ENCODE results near the gene WDPCP.
A peak's percentile ranks its signal among the peaks of the same experiment; 100 is the strongest.

Gene WDPCP

DNA sequence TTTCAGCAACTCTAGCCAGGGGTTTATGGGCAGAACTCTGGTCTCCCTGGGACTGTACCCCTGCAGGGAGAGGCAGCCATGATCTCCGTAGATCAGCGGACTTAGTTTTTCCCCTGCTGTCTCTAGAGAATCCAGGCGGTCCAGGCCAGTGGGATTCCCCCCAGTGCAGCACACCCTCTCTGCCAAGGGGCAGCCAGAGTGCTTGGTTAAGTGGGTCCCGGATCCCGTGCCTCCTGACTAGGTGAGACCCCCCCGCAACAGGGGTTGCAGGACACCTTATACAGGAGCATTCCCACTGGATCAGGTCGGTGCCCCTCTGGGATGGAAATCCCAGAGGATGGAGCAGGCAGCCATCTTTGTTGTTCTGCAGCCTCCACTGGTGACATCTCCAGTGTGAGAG lies 33.0 kb downstream of the WDPCP start:
- TF ChIP-seq POLR2A (IDR thresholded peaks at IDR 0.05; ENCODE audit: extremely low read depth, insufficient read length) = no peak
- TF ChIP-seq, protein P1, sequence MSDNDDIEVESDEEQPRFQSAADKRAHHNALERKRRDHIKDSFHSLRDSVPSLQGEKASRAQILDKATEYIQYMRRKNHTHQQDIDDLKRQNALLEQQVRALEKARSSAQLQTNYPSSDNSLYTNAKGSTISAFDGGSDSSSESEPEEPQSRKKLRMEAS (IDR thresholded peaks at IDR 0.05; ENCODE audit: low read depth, low read length) = no peak
- no peak for TF ChIP-seq MYC (IDR thresholded peaks at IDR 0.05; ENCODE audit: low read depth, low read length)
- TF ChIP-seq, protein P2, sequence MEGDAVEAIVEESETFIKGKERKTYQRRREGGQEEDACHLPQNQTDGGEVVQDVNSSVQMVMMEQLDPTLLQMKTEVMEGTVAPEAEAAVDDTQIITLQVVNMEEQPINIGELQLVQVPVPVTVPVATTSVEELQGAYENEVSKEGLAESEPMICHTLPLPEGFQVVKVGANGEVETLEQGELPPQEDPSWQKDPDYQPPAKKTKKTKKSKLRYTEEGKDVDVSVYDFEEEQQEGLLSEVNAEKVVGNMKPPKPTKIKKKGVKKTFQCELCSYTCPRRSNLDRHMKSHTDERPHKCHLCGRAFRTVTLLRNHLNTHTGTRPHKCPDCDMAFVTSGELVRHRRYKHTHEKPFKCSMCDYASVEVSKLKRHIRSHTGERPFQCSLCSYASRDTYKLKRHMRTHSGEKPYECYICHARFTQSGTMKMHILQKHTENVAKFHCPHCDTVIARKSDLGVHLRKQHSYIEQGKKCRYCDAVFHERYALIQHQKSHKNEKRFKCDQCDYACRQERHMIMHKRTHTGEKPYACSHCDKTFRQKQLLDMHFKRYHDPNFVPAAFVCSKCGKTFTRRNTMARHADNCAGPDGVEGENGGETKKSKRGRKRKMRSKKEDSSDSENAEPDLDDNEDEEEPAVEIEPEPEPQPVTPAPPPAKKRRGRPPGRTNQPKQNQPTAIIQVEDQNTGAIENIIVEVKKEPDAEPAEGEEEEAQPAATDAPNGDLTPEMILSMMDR (IDR thresholded peaks at IDR 0.05; ENCODE audit: low read depth, low read length) = no peak
- no peak for DNase-seq (ENCODE audit: low read depth)
- H3K4me3 ChIP-seq (ENCODE audit: low read depth, low read length) = no peak overlapping the region

GRCh38 chr2:63553049-63553448 lies 35.2 kb downstream of the WDPCP start:
- DNase-seq (ENCODE audit: low read depth) = no peak
- no peak overlapping the region for H3K4me3 ChIP-seq (ENCODE audit: low read depth, low read length)
- TF ChIP-seq, protein P2 (IDR thresholded peaks at IDR 0.05; ENCODE audit: low read depth, low read length) = no peak
- TF ChIP-seq MYC (IDR thresholded peaks at IDR 0.05; ENCODE audit: low read depth, low read length) (no peak), POLR2A (IDR thresholded peaks at IDR 0.05; ENCODE audit: extremely low read depth, insufficient read length) (no peak)
- TF ChIP-seq, protein P1 (IDR thresholded peaks at IDR 0.05; ENCODE audit: low read depth, low read length) = no peak

GRCh38 chr2:63545023-63545422 lies 43.3 kb downstream of the WDPCP start:
- no peak for DNase-seq (ENCODE audit: low read depth)
- H3K4me3 ChIP-seq (ENCODE audit: low read depth, low read length) = no peak overlapping the region
- TF ChIP-seq POLR2A (IDR thresholded peaks at IDR 0.05; ENCODE audit: extremely low read depth, insufficient read length) (no peak), MYC (IDR thresholded peaks at IDR 0.05; ENCODE audit: low read depth, low read length) (no peak)
- TF ChIP-seq, protein P1 (IDR thresholded peaks at IDR 0.05; ENCODE audit: low read depth, low read length) = no peak
- TF ChIP-seq, protein P2 (IDR thresholded peaks at IDR 0.05; ENCODE audit: low read depth, low read length) = no peak

DNA sequence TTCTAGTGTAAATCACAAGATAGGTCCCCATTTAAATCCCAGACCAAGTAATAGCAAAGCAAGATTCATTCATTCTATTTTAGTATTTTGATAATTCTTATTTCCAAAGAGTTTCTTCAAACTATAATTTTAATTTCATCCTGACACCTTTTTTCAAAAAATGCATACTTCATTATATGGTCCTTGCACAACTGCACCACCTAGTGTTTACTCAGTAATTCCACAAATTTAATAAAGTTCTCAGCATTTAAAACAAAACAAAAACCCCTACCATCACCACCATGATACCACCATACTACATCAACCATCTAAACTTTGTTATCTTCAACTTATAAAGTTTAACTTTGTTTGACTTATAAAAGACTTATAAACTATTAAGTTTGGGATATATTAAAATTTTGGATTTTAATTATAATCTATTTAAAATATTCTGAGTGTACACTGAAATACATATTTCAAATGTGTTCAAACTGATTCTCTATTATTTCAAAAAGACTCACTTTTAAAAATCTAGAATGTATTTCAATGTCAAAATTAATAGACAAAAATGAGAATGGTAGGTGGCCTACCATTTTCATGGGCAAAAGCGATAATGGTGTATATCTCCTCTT lies 44.2 kb downstream of the WDPCP start:
- TF ChIP-seq, protein P1 (IDR thresholded peaks at IDR 0.05; ENCODE audit: low read depth, low read length) = no peak
- TF ChIP-seq, protein P2 (IDR thresholded peaks at IDR 0.05; ENCODE audit: low read depth, low read length) = peak; percentile 42
- TF ChIP-seq MYC (IDR thresholded peaks at IDR 0.05; ENCODE audit: low read depth, low read length) (no peak), POLR2A (IDR thresholded peaks at IDR 0.05; ENCODE audit: extremely low read depth, insufficient read length) (no peak)
- H3K4me3 ChIP-seq (ENCODE audit: low read depth, low read length) = no peak overlapping the region
- DNase-seq (ENCODE audit: low read depth) = peak; percentile 45

GRCh38 chr2:63539416-63540162 lies 48.7 kb downstream of the WDPCP start:
- no peak overlapping the region for H3K4me3 ChIP-seq (ENCODE audit: low read depth, low read length)
- TF ChIP-seq, protein P1 (IDR thresholded peaks at IDR 0.05; ENCODE audit: low read depth, low read length) = no peak
- TF ChIP-seq POLR2A (IDR thresholded peaks at IDR 0.05; ENCODE audit: extremely low read depth, insufficient read length) = no peak
- no peak for TF ChIP-seq MYC (IDR thresholded peaks at IDR 0.05; ENCODE audit: low read depth, low read length)
- TF ChIP-seq, protein P2 (IDR thresholded peaks at IDR 0.05; ENCODE audit: low read depth, low read length) = no peak
- no peak for DNase-seq (ENCODE audit: low read depth)

All from NB4 (cell line).